ENCODE results near the gene APMAP. TPM values are rescaled to one million over a fixed set of nuclear protein-coding genes. Genes with fewer than 3 reads are reported as not detected.

The APMAP gene
- total and polyA plus RNA-seq, 2 experiments from 2014 or later, result 50.4 to 90.2 TPM

- Histone ChIP-seq H3K27me3 (no peaks in the 10 kb centered on the region), H3K36me3 (no peaks in the 10 kb centered on the region), H3K4me1 (ENCODE audit: low read depth) (no peaks in the 10 kb centered on the region), H3K4me3 (no peak overlapping the region), H3K9me3 (ENCODE audit: low read depth) (no peaks in the 10 kb centered on the region), H3K27ac (no peak overlapping the region)
- no peak for DNase-seq (ENCODE audit: low read depth in 1 of 2, low spot score in 1 of 2)
- TF ChIP-seq, protein P1, sequence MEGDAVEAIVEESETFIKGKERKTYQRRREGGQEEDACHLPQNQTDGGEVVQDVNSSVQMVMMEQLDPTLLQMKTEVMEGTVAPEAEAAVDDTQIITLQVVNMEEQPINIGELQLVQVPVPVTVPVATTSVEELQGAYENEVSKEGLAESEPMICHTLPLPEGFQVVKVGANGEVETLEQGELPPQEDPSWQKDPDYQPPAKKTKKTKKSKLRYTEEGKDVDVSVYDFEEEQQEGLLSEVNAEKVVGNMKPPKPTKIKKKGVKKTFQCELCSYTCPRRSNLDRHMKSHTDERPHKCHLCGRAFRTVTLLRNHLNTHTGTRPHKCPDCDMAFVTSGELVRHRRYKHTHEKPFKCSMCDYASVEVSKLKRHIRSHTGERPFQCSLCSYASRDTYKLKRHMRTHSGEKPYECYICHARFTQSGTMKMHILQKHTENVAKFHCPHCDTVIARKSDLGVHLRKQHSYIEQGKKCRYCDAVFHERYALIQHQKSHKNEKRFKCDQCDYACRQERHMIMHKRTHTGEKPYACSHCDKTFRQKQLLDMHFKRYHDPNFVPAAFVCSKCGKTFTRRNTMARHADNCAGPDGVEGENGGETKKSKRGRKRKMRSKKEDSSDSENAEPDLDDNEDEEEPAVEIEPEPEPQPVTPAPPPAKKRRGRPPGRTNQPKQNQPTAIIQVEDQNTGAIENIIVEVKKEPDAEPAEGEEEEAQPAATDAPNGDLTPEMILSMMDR (IDR thresholded peaks at IDR 0.05; ENCODE audit: low read depth, low read length), result no peak
These were observed 13.3 kb downstream of the APMAP start for GRCh38 chr20:24979036-24979960.

GRCh38 chr20:24978513-24978912 lies 14.0 kb downstream of the APMAP start:
- Histone ChIP-seq H3K4me1 (ENCODE audit: low read depth) (no peaks in the 10 kb centered on the region), H3K27ac (no peak overlapping the region), H3K4me3 (no peak overlapping the region), H3K36me3 (no peaks in the 10 kb centered on the region), H3K9me3 (ENCODE audit: low read depth) (no peaks in the 10 kb centered on the region), H3K27me3 (no peaks in the 10 kb centered on the region)
- DNase-seq (ENCODE audit: low read depth in 1 of 2, low spot score in 1 of 2), result no peak
- TF ChIP-seq, protein P1 (IDR thresholded peaks at IDR 0.05; ENCODE audit: low read depth, low read length), result no peak

DNA sequence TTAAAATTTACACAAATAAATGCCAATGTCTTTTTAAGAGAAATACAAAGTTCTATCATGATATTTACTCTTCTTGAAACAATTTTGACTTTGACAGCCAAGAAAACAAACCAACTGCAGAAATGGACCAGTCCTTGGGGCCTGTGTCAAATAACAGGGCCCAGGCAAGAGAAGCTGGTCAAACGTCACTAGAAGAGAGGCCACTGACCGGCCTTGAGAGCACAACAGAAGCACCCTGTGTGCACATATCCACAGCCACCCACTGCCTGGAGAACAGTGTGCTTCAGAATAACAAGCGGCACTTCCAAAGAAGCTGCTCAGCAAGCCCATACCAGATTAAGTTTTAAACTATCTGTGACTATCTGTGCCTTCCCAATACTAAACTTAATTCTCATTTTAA lies 14.8 kb downstream of the APMAP start:
- no peak overlapping the region for H3K4me3 ChIP-seq
- TF ChIP-seq, protein P1 (IDR thresholded peaks at IDR 0.05; ENCODE audit: low read depth, low read length), result no peak

GRCh38 chr20:24977336-24977735 lies 15.2 kb downstream of the APMAP start:
- DNase-seq (ENCODE audit: low read depth in 1 of 2, low spot score in 1 of 2), result no peak
- Histone ChIP-seq H3K36me3 (no peaks in the 10 kb centered on the region), H3K27me3 (no peaks in the 10 kb centered on the region), H3K27ac (no peak overlapping the region), H3K4me3 (no peak overlapping the region), H3K9me3 (ENCODE audit: low read depth) (no peaks in the 10 kb centered on the region), H3K4me1 (ENCODE audit: low read depth) (no peaks in the 10 kb centered on the region)
- TF ChIP-seq, protein P1 (IDR thresholded peaks at IDR 0.05; ENCODE audit: low read depth, low read length), result no peak

More for the DNA sequence above, 14.8 kb downstream of the APMAP start:
- Histone ChIP-seq H3K9me3 (ENCODE audit: low read depth) (no peaks in the 10 kb centered on the region), H3K27me3 (no peaks in the 10 kb centered on the region), H3K27ac (no peak overlapping the region), H3K36me3 (no peaks in the 10 kb centered on the region), H3K4me1 (ENCODE audit: low read depth) (no peaks in the 10 kb centered on the region)
- DNase-seq (ENCODE audit: low read depth in 1 of 2, low spot score in 1 of 2), result no peak

GRCh38 chr20:24972341-24972740 lies 20.2 kb downstream of the APMAP start:
- Histone ChIP-seq H3K36me3 (peaks cover 9% of the 10 kb centered on the region), H3K9me3 (ENCODE audit: low read depth) (no peaks in the 10 kb centered on the region), H3K27ac (no peak overlapping the region), H3K27me3 (no peaks in the 10 kb centered on the region), H3K4me1 (ENCODE audit: low read depth) (no peaks in the 10 kb centered on the region), H3K4me3 (no peak overlapping the region)
- TF ChIP-seq, protein P1 (IDR thresholded peaks at IDR 0.05; ENCODE audit: low read depth, low read length), result no peak
- no peak for DNase-seq (ENCODE audit: low read depth in 1 of 2, low spot score in 1 of 2)
